PFSK-1 (cell line): ENCODE measurements around the gene FUT4.
A peak's percentile ranks its signal among the peaks of the same experiment; 100 is the strongest.

Experiments
- FOXP2 ChIP-seq: optimal IDR thresholded peaks from 2 replicates; pipeline ENCODE3; 2011; ENCODE audit warnings: borderline replicate concordance, control low read depth, inconsistent platforms; ENCODE audit not compliant: insufficient read depth; ENCODE audit errors: extremely low read length, extremely low read depth
- POLR2AphosphoS5 ChIP-seq: IDR thresholded peaks from 2 replicates; pipeline ENCODE4 v1.6.1; 2012; ENCODE audit warnings: low read depth, mild to moderate bottlenecking, control low read depth, low read length, moderate library complexity
- SIN3A ChIP-seq: IDR thresholded peaks from 2 replicates; pipeline ENCODE4 v1.6.1; 2012; ENCODE audit warnings: mild to moderate bottlenecking, low read length, moderate library complexity, borderline replicate concordance; ENCODE audit not compliant: insufficient read depth
- TAF1 ChIP-seq: IDR thresholded peaks from 2 replicates; pipeline ENCODE4 v1.6.1; 2012; ENCODE audit warnings: low read length, control low read depth, borderline replicate concordance; ENCODE audit not compliant: insufficient read depth
- TF ChIP-seq, protein P1 (sequence below), 2 experiments: IDR thresholded peaks; 2 replicates each; pipeline versions ENCODE4 v1.6.1 to v1.8.0; 2011 to 2012; ENCODE audit warnings: low read depth in 2 of 2, low read length in 2 of 2, control low read depth in 1 of 2, inconsistent platforms in 1 of 2, mild to moderate bottlenecking in 1 of 2, moderate library complexity in 1 of 2; ENCODE audit not compliant: insufficient read depth in 1 of 2

The FUT4 gene

DNA sequence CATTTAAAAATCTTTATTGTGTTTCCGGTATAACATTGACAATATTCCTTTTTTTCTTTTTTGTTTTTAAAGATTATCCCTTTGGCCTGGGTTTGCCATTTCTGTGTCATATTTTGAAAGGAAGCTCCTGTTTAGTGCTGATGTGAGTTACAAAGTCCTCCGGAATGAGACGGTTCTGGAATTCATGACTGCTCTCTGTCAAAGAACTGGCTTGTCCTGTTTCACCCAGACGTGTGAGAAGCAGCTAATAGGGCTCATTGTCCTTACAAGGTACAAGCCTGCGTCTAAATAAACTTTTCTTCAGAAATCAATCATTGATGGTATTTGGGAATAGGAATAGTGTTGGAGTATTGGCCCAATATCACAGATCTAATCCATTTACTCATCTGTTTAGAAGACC, 43.3 kb downstream of the FUT4 start:
- TF ChIP-seq FOXP2 (no peak), TAF1 (no peak), POLR2AphosphoS5 (no peak), SIN3A (no peak)
- TF ChIP-seq, protein P1, sequence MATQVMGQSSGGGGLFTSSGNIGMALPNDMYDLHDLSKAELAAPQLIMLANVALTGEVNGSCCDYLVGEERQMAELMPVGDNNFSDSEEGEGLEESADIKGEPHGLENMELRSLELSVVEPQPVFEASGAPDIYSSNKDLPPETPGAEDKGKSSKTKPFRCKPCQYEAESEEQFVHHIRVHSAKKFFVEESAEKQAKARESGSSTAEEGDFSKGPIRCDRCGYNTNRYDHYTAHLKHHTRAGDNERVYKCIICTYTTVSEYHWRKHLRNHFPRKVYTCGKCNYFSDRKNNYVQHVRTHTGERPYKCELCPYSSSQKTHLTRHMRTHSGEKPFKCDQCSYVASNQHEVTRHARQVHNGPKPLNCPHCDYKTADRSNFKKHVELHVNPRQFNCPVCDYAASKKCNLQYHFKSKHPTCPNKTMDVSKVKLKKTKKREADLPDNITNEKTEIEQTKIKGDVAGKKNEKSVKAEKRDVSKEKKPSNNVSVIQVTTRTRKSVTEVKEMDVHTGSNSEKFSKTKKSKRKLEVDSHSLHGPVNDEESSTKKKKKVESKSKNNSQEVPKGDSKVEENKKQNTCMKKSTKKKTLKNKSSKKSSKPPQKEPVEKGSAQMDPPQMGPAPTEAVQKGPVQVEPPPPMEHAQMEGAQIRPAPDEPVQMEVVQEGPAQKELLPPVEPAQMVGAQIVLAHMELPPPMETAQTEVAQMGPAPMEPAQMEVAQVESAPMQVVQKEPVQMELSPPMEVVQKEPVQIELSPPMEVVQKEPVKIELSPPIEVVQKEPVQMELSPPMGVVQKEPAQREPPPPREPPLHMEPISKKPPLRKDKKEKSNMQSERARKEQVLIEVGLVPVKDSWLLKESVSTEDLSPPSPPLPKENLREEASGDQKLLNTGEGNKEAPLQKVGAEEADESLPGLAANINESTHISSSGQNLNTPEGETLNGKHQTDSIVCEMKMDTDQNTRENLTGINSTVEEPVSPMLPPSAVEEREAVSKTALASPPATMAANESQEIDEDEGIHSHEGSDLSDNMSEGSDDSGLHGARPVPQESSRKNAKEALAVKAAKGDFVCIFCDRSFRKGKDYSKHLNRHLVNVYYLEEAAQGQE (IDR thresholded peaks at IDR 0.05; ENCODE audit: insufficient read depth in 1 of 2, low read depth in 2 of 2, low read length in 2 of 2): no peak

GRCh38 chr11:94588366-94588942, 44.7 kb downstream of the FUT4 start:
- TF ChIP-seq FOXP2: no peak
- TF ChIP-seq, protein P1 (IDR thresholded peaks at IDR 0.05; ENCODE audit: insufficient read depth in 1 of 2, low read depth in 2 of 2, low read length in 2 of 2): peak in 1 of 2 experiments; percentile 69; a peak in 1 of 4 replicates

DNA sequence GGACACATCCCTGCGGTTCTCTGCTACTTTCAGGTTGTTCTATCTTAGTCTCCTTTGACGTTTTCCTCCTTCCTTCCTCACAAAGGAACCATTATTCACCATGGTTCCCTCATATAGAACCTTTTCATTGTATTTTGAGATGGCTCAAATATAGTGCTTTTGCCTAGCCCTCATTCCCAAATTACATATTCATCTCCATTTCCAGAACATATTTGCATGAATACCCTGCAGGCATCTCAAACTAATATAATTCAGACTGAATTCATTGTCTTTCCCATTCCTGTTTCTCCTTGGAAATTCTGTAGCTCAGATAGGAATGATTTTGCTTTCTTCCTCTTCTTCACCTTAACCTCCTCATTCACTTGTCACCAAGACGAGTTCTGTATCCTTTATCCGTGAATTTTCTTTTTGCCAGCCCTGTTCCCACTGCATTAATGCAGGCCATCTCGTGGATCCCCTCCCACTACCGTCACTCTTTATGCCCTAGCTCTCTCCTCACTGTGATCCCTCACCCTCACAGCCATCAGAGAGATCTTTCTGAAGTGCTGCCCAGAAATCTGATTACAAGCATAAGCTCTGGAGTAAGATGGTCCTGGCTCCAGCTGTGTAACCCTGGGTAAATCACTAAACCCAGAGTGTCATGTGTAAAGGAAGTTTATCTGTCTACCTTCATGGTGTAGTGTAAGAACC, 46.8 kb downstream of the FUT4 start:
- no peak for TF ChIP-seq FOXP2
- TF ChIP-seq TAF1: no peak
- TF ChIP-seq, protein P1 (IDR thresholded peaks at IDR 0.05; ENCODE audit: insufficient read depth in 1 of 2, low read depth in 2 of 2, low read length in 2 of 2): no peak
- no peak for TF ChIP-seq SIN3A
- no peak for TF ChIP-seq POLR2AphosphoS5

GRCh38 chr11:94593030-94593429, 49.3 kb downstream of the FUT4 start:
- no peak for TF ChIP-seq FOXP2

- TF ChIP-seq FOXP2: no peak
- no peak for TF ChIP-seq TAF1
- no peak for TF ChIP-seq POLR2AphosphoS5
- no peak for TF ChIP-seq SIN3A
- TF ChIP-seq, protein P1 (IDR thresholded peaks at IDR 0.05; ENCODE audit: insufficient read depth in 1 of 2, low read depth in 2 of 2, low read length in 2 of 2): no peak
Measured at GRCh38 chr11:94595076-94595475, 51.4 kb downstream of the FUT4 start.
